HCT116 (cell line): ENCODE data around the gene SUPV3L1.

Experiments used
- CTCF ChIP-seq, 3 experiments: fragments of 200-600 bp in 1 of 3; sonication (generic) in 1 of 3; IDR thresholded peaks in 2 of 3; conservative IDR thresholded peaks in 1 of 3; 2 replicates each; pipeline ENCODE4 v1.5.1; 2012 to 2017; ENCODE audit warnings: low read depth in 2 of 3, low read length in 2 of 3, antibody characterized with exemption in 1 of 3, borderline replicate concordance in 1 of 3, control low read depth in 1 of 3, mild to moderate bottlenecking in 1 of 3, mixed read lengths in 1 of 3, mixed run types in 1 of 3, moderate library complexity in 1 of 3; ENCODE audit not compliant: insufficient read depth in 1 of 3
- EZH2phosphoT487 ChIP-seq: fragments of 200-600 bp; IDR thresholded peaks from 2 replicates; pipeline ENCODE4 v1.6.1; 2018; ENCODE audit warnings: antibody characterized with exemption, borderline replicate concordance
- JUND ChIP-seq: IDR thresholded peaks from 2 replicates; pipeline ENCODE4 v1.6.1; 2012
- POLR2A ChIP-seq: IDR thresholded peaks from 2 replicates; pipeline ENCODE4 v1.7.0; 2011; ENCODE audit warnings: borderline replicate concordance; ENCODE audit not compliant: insufficient read depth, insufficient read length; ENCODE audit errors: extremely low read depth
- SIN3A ChIP-seq: IDR thresholded peaks from 2 replicates; pipeline ENCODE4 v1.6.1; 2012; ENCODE audit warnings: low read depth

GRCh38 chr10:69145329-69145728 lies 34.7 kb upstream of the SUPV3L1 start:
- TF ChIP-seq POLR2A: no peak
- TF ChIP-seq CTCF (IDR thresholded peaks at IDR 0.05 in 2 of 3, conservative IDR thresholded peaks at IDR 0.05 in 1 of 3; ENCODE audit: borderline replicate concordance in 1 of 3, insufficient read depth in 1 of 3, low read depth in 2 of 3, low read length in 2 of 3): no peak
- TF ChIP-seq JUND: no peak
- no peak for TF ChIP-seq EZH2phosphoT487
- TF ChIP-seq SIN3A: no peak
